Adrenal gland (tissue), 12 donors: ENCODE measurements around the gene HDAC11. TPM values are rescaled to one million over a fixed set of nuclear protein-coding genes. Genes with fewer than 3 reads are reported as not detected.
A peak's percentile ranks its signal among the peaks of the same experiment; 100 is the strongest.

Experiments
- DNase-seq, 7 donors: peaks; one replicate each; pipeline ENCODE4 v3.0.0-alpha.2; 2019 to 2020
- H3K27ac ChIP-seq, 5 donors: fragments of 200-600 bp; sonication (generic) in 4 of 5; 1 replicate in 3 of 5; 2 replicates in 2 of 5; pipeline versions ENCODE4 v1.5.1 to v1.8.0; 2016 to 2020; ENCODE audit warnings: mild to moderate bottlenecking in 1 of 5
- H3K27me3 ChIP-seq: fragments of 200-600 bp; 2 replicates; pipeline ENCODE4 v1.8.0; 2021
- H3K36me3 ChIP-seq, 2 donors: fragments of 200-600 bp; replicated peaks in 1 of 2; 1 replicate in 1 of 2; 2 replicates in 1 of 2; pipeline versions ENCODE4 v1.5.1 to v1.8.0; 2018 to 2022
- H3K4me1 ChIP-seq, 2 donors: fragments of 200-600 bp; replicated peaks in 1 of 2; 1 replicate in 1 of 2; 2 replicates in 1 of 2; pipeline versions ENCODE4 v1.5.1 to v1.8.0; 2018 to 2021
- H3K4me3 ChIP-seq, 4 donors: fragments of 200-600 bp; sonication (generic) in 3 of 4; one replicate each; pipeline ENCODE4 v1.5.1; 2016 to 2018
- H3K9me3 ChIP-seq, 3 donors: fragments of 200-600 bp; sonication (generic) in 1 of 3; replicated peaks in 1 of 3; 1 replicate in 2 of 3; 2 replicates in 1 of 3; pipeline versions ENCODE4 v1.5.1 to v1.8.0; 2016 to 2021
- CTCF ChIP-seq, 6 experiments: fragments of 450-650 bp in 4 of 6; fragments of 200-600 bp in 2 of 6; sonication (generic) in 1 of 6; IDR thresholded peaks; 1 replicate in 5 of 6; 2 replicates in 1 of 6; pipeline versions ENCODE4 v1.5.1 to v1.8.0; 2016 to 2021; ENCODE audit warnings: antibody characterized with exemption in 6 of 6, mild to moderate bottlenecking in 2 of 6, moderate library complexity in 1 of 6
- POLR2A ChIP-seq, 2 donors: fragments of 450-650 bp; IDR thresholded peaks; one replicate each; pipeline ENCODE4 v1.6.1; 2017; ENCODE audit warnings: antibody characterized with exemption in 2 of 2, mild to moderate bottlenecking in 2 of 2, moderate library complexity in 1 of 2
- WGBS, 4 donors: extraction: QIAGEN DNeasy Blood & Tissue Kit in 2 of 4; methylation state at CpG; one replicate each; pipeline versions ENCODE4 v1.1.5 to v1.1.7; 2013 to 2017; 5-methylcytosine and 5-hydroxymethylcytosine counted together
- intact Hi-C, 2 donors: fragments of 100-400 bp; cut with DNase I; formaldehyde crosslinking; loops; one replicate each; pipeline versions ENCODE4 v1.14.1 to v1.15.0; 2022 to 2023
- polyA plus RNA-seq, 3 donors: library from polyadenylated mRNA; stranded (reverse); fragments of 200-250 nt in 2 of 3; fragments of 350-450 nt in 1 of 3; fragmentation: Illumina TruSeq in 1 of 3; extraction: RNeasy Lipid Tissue Mini Kit (QIAGEN cat#74804) in 1 of 3; gene quantifications; one replicate each; pipeline ENCODE4 v1.2.3, GENCODE V29; 2013 to 2014
- total RNA-seq, 9 donors: library from RNA; depleted of rRNA in 4 of 9; stranded (reverse); fragments of >200 nt in 4 of 9; fragments of 120-200 nt in 1 of 9; fragmentation: NEBNext Ultra II Directional in 1 of 9; extraction: Animal tissue kit (Norgen Biotek cat#: 25700) in 1 of 9; gene quantifications; one replicate each; pipeline versions ENCODE4 v1.1.0 to v1.2.4, GENCODE V29; 2013 to 2023
- donor health status: healthy with polysubstance abuse.
- donor health status: Bipolar disorder and iron deficiency.
- donor health status: DM: yes; HTN: yes; CAD: no.
- donor health status: DM: no; HTN: no; CAD: no.
- donor health status: DM: no; HTN: no; CAD: no.
- donor health status: DM: yes; HTN: yes; CAD: no.

Gene HDAC11
- total and polyA plus RNA-seq, 12 donors = 6.9 to 58.0 (median 15.9) TPM

GRCh38 chr3:13525827-13526625 is 45.9 kb downstream of the HDAC11 start:
- H3K36me3 ChIP-seq = no peaks in the 10 kb centered on the region
- intact Hi-C loops = no loop called here
- H3K9me3 ChIP-seq = no peaks in the 10 kb centered on the region
- no peaks in the 10 kb centered on the region for H3K27me3 ChIP-seq
- H3K4me1 ChIP-seq = no peaks in the 10 kb centered on the region
- no peak overlapping the region for H3K4me3 ChIP-seq
- 67 to 77% (median 71%) methylated on average over 13 to 20 of the region's 20 CpGs for WGBS, 4 donors
- H3K27ac ChIP-seq = no peak overlapping the region
- peak in 1 of 7 donors; percentile 28 for DNase-seq
- TF ChIP-seq CTCF (IDR thresholded peaks at IDR 0.05) (no peak), POLR2A (IDR thresholded peaks at IDR 0.05) (no peak)

- no peak overlapping the region for H3K27ac ChIP-seq
- no peak overlapping the region for H3K4me3 ChIP-seq
- no peaks in the 10 kb centered on the region for H3K36me3 ChIP-seq
- DNase-seq = no peak
- TF ChIP-seq CTCF (IDR thresholded peaks at IDR 0.05) (no peak), POLR2A (IDR thresholded peaks at IDR 0.05) (no peak)
- no peaks in the 10 kb centered on the region for H3K4me1 ChIP-seq
- H3K9me3 ChIP-seq = no peaks in the 10 kb centered on the region
- H3K27me3 ChIP-seq = no peaks in the 10 kb centered on the region
- WGBS, 4 donors = 73 to 100% (median 76%) methylated on average over 3 to 5 of the region's 5 CpGs
- intact Hi-C loops = no loop called here
Measured at GRCh38 chr3:13526626-13526949, 46.5 kb downstream of the HDAC11 start.

GRCh38 chr3:13528217-13528867 is 48.2 kb downstream of the HDAC11 start:
- Histone ChIP-seq H3K4me1 (no peaks in the 10 kb centered on the region), H3K27ac (no peak overlapping the region), H3K9me3 (no peaks in the 10 kb centered on the region), H3K36me3 (no peaks in the 10 kb centered on the region), H3K27me3 (no peaks in the 10 kb centered on the region), H3K4me3 (no peak overlapping the region)
- TF ChIP-seq POLR2A (IDR thresholded peaks at IDR 0.05) = no peak
- TF ChIP-seq CTCF (IDR thresholded peaks at IDR 0.05) = no peak
- WGBS, 4 donors = 66 to 71% (median 69%) methylated on average over 5 to 11 of the region's 11 CpGs
- no peak for DNase-seq
- intact Hi-C loops = no loop called here

- no peak for TF ChIP-seq CTCF (IDR thresholded peaks at IDR 0.05)
- DNase-seq = no peak
- WGBS, 4 donors = 74 to 87% (median 80%) methylated on average over 5 of the region's 5 CpGs
- H3K27ac ChIP-seq = no peak overlapping the region
- no peaks in the 10 kb centered on the region for H3K36me3 ChIP-seq
- intact Hi-C loops = no loop called here
- H3K4me3 ChIP-seq = no peak overlapping the region
- no peaks in the 10 kb centered on the region for H3K9me3 ChIP-seq
- no peaks in the 10 kb centered on the region for H3K27me3 ChIP-seq
- H3K4me1 ChIP-seq = no peaks in the 10 kb centered on the region
Measured at GRCh38 chr3:13529196-13530112, 49.3 kb downstream of the HDAC11 start.
